ENCODE data around the gene ATOSB.

The ATOSB gene

DNA sequence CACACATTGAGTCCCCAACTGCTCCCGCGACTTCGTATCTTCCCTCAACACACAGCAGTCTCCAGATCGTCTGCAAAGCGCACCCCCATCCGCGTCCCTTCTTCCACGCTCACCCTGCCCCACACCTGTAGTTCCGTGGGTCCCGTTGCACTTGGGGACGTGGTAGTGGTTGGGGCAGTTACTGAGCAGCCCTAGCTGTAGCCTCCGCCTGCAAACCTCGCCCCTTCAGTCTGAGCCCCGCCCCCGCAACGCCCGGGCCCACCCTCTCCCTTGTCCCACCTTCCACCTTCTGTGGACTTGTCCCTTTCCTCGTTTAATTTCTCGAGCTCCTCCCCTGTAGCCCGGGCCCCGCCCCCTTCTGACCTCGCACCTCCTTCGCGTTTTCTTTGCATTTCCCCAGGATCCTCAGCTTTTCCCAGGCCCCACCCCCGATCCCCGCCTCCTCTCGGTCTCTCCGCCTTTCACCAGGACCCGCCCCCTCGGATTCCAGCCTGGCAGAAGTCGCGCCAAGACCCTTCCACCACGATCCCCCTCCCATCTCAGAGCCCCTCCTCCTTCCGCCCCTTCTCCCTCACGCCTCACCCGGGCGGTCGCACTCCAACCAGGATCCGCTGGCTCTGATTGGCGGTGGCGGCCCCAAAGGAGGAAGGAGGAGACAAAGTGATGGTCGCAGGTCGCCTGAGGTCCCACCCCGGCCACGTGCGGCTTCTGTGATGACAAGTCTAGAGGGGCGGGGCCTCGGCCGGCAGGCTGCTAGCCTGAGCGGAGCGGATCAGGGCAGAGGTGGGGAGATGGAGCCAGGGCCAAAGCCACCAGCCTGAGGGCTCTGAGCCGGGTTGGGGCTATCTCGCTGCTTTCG, at the start of gene ATOSB:
TSS of gene ATOSB (minus strand) at position 183 of the 859 bp plus-strand sequence. CDS start 7,588 bp downstream, outside the sequence.
- peak; percentile 96 for DNase-seq (ENCODE audit: low spot score)
- Histone ChIP-seq H3K9me3 (ENCODE audit: severe bottlenecking) (no peaks in the 10 kb centered on the region), H3K36me3 (ENCODE audit: low read depth) (no peaks in the 10 kb centered on the region), H3K27me3 (ENCODE audit: insufficient read depth, poor library complexity, severe bottlenecking) (no peaks in the 10 kb centered on the region), H3K4me1 (ENCODE audit: insufficient read depth, poor library complexity, severe bottlenecking) (peaks cover 15% of the 10 kb centered on the region), H3K4me3 (ENCODE audit: severe bottlenecking) (peak within 1 kb of the TSS; percentile 51), H3K27ac (ENCODE audit: poor library complexity, severe bottlenecking) (peak within 1 kb of the TSS; percentile 94)
- ATAC-seq (ENCODE audit: low read depth), result peak; percentile 55
- TF ChIP-seq, protein P1, sequence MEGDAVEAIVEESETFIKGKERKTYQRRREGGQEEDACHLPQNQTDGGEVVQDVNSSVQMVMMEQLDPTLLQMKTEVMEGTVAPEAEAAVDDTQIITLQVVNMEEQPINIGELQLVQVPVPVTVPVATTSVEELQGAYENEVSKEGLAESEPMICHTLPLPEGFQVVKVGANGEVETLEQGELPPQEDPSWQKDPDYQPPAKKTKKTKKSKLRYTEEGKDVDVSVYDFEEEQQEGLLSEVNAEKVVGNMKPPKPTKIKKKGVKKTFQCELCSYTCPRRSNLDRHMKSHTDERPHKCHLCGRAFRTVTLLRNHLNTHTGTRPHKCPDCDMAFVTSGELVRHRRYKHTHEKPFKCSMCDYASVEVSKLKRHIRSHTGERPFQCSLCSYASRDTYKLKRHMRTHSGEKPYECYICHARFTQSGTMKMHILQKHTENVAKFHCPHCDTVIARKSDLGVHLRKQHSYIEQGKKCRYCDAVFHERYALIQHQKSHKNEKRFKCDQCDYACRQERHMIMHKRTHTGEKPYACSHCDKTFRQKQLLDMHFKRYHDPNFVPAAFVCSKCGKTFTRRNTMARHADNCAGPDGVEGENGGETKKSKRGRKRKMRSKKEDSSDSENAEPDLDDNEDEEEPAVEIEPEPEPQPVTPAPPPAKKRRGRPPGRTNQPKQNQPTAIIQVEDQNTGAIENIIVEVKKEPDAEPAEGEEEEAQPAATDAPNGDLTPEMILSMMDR (IDR thresholded peaks at IDR 0.05; ENCODE audit: poor library complexity, severe bottlenecking), result no peak

GRCh38 chr9:35164711-35165110, 49.0 kb upstream of the ATOSB start:
- TF ChIP-seq, protein P1 (IDR thresholded peaks at IDR 0.05; ENCODE audit: poor library complexity, severe bottlenecking), result no peak
- Histone ChIP-seq H3K36me3 (ENCODE audit: low read depth) (no peaks in the 10 kb centered on the region; the same call in 1 of the 2 replicates), H3K4me1 (ENCODE audit: insufficient read depth, poor library complexity, severe bottlenecking) (peaks cover 9% of the 10 kb centered on the region), H3K27me3 (ENCODE audit: insufficient read depth, poor library complexity, severe bottlenecking) (no peaks in the 10 kb centered on the region), H3K4me3 (ENCODE audit: severe bottlenecking) (no peak overlapping the region), H3K9me3 (ENCODE audit: severe bottlenecking) (no peaks in the 10 kb centered on the region), H3K27ac (ENCODE audit: poor library complexity, severe bottlenecking) (no peak overlapping the region)
- no peak for DNase-seq (ENCODE audit: low spot score)
- ATAC-seq (ENCODE audit: low read depth), result no peak

DNA sequence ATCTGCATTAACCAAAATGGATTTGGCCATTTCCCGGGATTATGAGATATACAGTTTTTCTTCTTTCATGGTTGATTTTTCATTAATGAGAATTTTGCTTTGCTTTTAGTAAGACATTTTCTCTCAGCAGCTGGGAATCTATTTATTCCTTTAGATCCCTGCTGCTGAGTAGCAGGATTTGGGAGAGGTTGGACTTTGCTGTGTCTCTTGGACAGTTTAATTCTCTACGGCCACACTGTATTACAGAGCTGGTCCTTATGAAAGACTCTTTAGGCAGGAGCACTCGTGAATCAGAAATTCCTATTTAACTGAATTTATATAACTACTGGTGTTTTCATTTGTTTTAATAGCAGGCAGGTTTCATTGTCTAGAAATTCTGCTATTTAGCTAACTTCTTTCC, 47.8 kb upstream of the ATOSB start:
- Histone ChIP-seq H3K27me3 (ENCODE audit: insufficient read depth, poor library complexity, severe bottlenecking) (no peaks in the 10 kb centered on the region), H3K27ac (ENCODE audit: poor library complexity, severe bottlenecking) (no peak overlapping the region), H3K4me3 (ENCODE audit: severe bottlenecking) (no peak overlapping the region), H3K36me3 (ENCODE audit: low read depth) (no peaks in the 10 kb centered on the region; the same call in 1 of the 2 replicates), H3K4me1 (ENCODE audit: insufficient read depth, poor library complexity, severe bottlenecking) (peaks cover 9% of the 10 kb centered on the region), H3K9me3 (ENCODE audit: severe bottlenecking) (no peaks in the 10 kb centered on the region)
- TF ChIP-seq, protein P1 (IDR thresholded peaks at IDR 0.05; ENCODE audit: poor library complexity, severe bottlenecking), result no peak
- DNase-seq (ENCODE audit: low spot score), result no peak
- no peak for ATAC-seq (ENCODE audit: low read depth)

DNA sequence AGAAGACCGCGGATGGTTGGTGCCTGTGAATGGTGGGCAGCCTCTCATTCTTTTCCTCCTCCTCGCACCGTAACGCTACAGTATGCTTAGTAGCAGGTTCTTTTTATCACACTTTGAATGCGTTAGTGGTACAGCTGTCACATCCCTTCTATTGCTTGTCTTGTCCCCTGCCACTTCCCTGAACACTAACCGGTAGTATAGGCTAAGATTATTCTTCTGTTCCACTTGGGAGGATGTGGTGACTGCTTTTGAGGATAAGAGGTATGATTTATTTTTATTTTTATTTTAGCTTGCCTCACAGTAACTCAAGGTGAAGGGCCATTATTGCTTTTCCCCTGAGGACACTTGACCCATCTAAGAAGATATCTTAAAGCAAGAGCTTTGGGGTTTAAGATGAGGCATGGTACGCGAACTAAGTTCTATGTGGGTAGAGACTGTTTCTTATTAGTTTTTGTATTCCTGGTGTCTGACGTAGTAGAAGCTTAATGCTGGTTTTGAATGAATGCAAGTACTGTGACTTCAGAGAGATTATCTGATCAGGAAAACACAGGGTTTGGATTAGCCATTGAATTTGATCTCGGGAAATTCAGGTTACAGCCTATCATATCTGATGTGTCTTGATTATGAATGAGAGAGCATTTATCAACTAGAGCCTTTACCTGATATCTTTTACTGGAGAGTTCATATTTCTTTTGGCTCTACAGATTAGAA, 47.1 kb upstream of the ATOSB start:
- ATAC-seq (ENCODE audit: low read depth) (peak; percentile 22; the same call in 2 of the 3 replicates), DNase-seq (ENCODE audit: low spot score) (no peak)
- Histone ChIP-seq H3K4me3 (ENCODE audit: severe bottlenecking) (peak overlapping the region; percentile 95), H3K9me3 (ENCODE audit: severe bottlenecking) (no peaks in the 10 kb centered on the region), H3K36me3 (ENCODE audit: low read depth) (no peaks in the 10 kb centered on the region; the same call in 1 of the 2 replicates), H3K4me1 (ENCODE audit: insufficient read depth, poor library complexity, severe bottlenecking) (peaks cover 9% of the 10 kb centered on the region), H3K27me3 (ENCODE audit: insufficient read depth, poor library complexity, severe bottlenecking) (no peaks in the 10 kb centered on the region), H3K27ac (ENCODE audit: poor library complexity, severe bottlenecking) (peak overlapping the region; percentile 4)
- TF ChIP-seq, protein P1 (IDR thresholded peaks at IDR 0.05; ENCODE audit: poor library complexity, severe bottlenecking), result no peak

All from RWPE2 (cell line).